ENCODE measurements around the gene CEND1. TPM values are rescaled to one million over a fixed set of nuclear protein-coding genes. Genes with fewer than 3 reads are reported as not detected.

Gene CEND1
- total and polyA plus RNA-seq, 2 of the 13 experiments (the other 11 are each of a cell fraction or from before 2014, with no cell fraction given): not detected

DNA sequence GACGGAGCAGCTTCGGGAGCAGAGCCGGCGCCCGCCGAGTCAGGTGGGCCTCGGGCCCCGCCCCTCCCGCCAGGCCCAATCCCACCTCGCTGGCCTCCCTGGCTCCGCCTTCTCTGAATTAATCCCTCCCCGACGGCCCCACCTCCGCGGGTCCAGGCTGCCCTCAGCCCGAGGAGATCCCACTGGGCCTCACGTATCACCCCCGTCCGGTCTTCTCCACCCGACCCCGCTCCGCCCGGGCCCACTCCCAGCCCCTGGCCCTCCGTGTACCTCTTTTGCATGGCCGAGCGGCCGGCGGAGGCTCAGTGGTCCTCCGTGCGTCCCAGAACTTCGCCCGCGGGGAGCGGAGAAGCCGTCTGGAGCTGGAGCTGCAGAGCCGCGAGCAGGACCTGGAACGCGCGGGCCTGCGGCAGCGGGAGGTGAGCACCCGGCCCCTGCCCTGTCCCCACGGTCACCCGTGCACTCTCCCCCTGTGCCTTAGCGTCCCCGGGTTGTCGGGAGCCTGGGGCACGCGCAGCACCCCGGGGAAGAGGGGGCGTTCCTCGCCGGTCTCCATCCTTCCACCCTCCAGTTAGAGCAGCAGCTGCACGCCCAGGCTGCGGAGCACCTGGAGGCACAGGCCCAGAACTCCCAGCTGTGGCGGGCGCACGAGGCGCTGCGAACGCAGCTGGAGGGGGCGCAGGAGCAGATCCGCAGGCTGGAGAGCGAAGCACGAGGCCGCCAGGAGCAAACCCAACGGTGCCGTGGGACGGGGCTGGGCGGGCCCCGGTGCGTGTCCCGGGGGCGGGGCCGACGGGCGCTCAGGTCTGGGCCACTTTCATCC lies 40.6 kb upstream of the CEND1 start:
- Histone ChIP-seq H3K27me3 (ENCODE audit: control insufficient read depth in 1 of 2, insufficient read depth in 2 of 2, low read length in 2 of 2) (no peaks in the 10 kb centered on the region), H3K4me1 (ENCODE audit: insufficient read depth, low read length) (peaks cover 79% of the 10 kb centered on the region), H3K9me3 (ENCODE audit: low read length) (no peaks in the 10 kb centered on the region), H3K79me2 (ENCODE audit: insufficient read depth, low read length) (peaks cover 11% of the 10 kb centered on the region), H3K27ac (ENCODE audit: extremely low read length, insufficient read depth, low read length) (no peak overlapping the region), H3K36me3 (replicated peaks in 1 of 2; ENCODE audit: control insufficient read depth in 1 of 2, insufficient read depth in 2 of 2, low read length in 2 of 2) (no peaks in the 10 kb centered on the region), H4K20me1 (ENCODE audit: insufficient read depth, low read length) (peaks cover 7% of the 10 kb centered on the region; the same call in 1 of the 2 replicates), H3K4me3 (replicated peaks in 1 of 3; ENCODE audit: insufficient read depth in 1 of 3, low read depth in 2 of 3, low read length in 3 of 3) (peak overlapping the region; percentile 28 to 75 (median 49)), H3K4me2 (ENCODE audit: low read depth, low read length) (peak overlapping the region; percentile 78), H3K9ac (ENCODE audit: insufficient read depth, low read depth, low read length) (peak overlapping the region; percentile 37), H2AFZ (ENCODE audit: low read length) (no peak overlapping the region)
- intact Hi-C loops (cut with micrococcal nuclease; ENCODE audit: unreplicated experiment) (no loop called here), in situ Hi-C loops (cut with HindIII; ENCODE audit: extremely low pct_ligation_motif_present, low pct_unique_long_range_greater_than_20kb) (no loop called here)
- ChIA-PET POLR2A (interaction anchor here (1.0 to 16.1 kb wide), 4 partner anchors 11 to 54 kb away, joined by 3 to 264 read pairs (median 80); partner anchors contain the start of genes PNPLA2, POLR2L, RPLP2 and TSPAN4), CTCF (ENCODE audit: low intra/inter-chr PET ratio, low total read pairs) (no interaction called here)
- no TSS peak for BruUV-seq (replicated peaks)
- WGBS (ENCODE audit: low lambda C conversion rate): 1% methylated on average over 15 of the region's 78 CpGs
- FAIRE-seq (peak; percentile 49), ATAC-seq (peak; percentile 58), DNase-seq (ENCODE audit: low spot score) (peak; percentile 74)
- TF ChIP-seq FOXM1 (CRISPR knock-in tag; IDR thresholded peaks at IDR 0.05) (no peak), TAF15 (IDR thresholded peaks at IDR 0.05; ENCODE audit: low read depth, low read length, poor library complexity, severe bottlenecking) (no peak), ZNF607 (CRISPR knock-in tag; IDR thresholded peaks at IDR 0.05; ENCODE audit: borderline replicate concordance) (no peak), HMG20A (CRISPR knock-in tag; IDR thresholded peaks at IDR 0.05; ENCODE audit: borderline replicate concordance) (no peak), ZNF331 (CRISPR knock-in tag; IDR thresholded peaks at IDR 0.05) (no peak), HMGA1 (CRISPR knock-in tag; conservative IDR thresholded peaks at IDR 0.05) (no peak), NCOA2 (CRISPR knock-in tag; IDR thresholded peaks at IDR 0.05) (no peak), U2AF2 (IDR thresholded peaks at IDR 0.05; ENCODE audit: low read depth, low read length) (no peak), ZNF12 (CRISPR knock-in tag; IDR thresholded peaks at IDR 0.05) (no peak), CENPT (CRISPR knock-in tag; IDR thresholded peaks at IDR 0.05; ENCODE audit: low read depth) (no peak), DZIP1 (CRISPR knock-in tag; IDR thresholded peaks at IDR 0.05) (peak; percentile 92), IKZF4 (CRISPR knock-in tag; IDR thresholded peaks at IDR 0.05; ENCODE audit: borderline replicate concordance, low read depth, not compliant biosample characterization) (no peak), ZNF747 (CRISPR knock-in tag; IDR thresholded peaks at IDR 0.05; ENCODE audit: borderline replicate concordance) (peak; percentile 58; the same call in 1 of the 2 replicates), ZNF333 (CRISPR knock-in tag; IDR thresholded peaks at IDR 0.05; ENCODE audit: borderline replicate concordance) (no peak), ZBTB8A (CRISPR knock-in tag; IDR thresholded peaks at IDR 0.05; ENCODE audit: borderline replicate concordance, low read depth) (no peak)
- TF ChIP-seq, protein P1, sequence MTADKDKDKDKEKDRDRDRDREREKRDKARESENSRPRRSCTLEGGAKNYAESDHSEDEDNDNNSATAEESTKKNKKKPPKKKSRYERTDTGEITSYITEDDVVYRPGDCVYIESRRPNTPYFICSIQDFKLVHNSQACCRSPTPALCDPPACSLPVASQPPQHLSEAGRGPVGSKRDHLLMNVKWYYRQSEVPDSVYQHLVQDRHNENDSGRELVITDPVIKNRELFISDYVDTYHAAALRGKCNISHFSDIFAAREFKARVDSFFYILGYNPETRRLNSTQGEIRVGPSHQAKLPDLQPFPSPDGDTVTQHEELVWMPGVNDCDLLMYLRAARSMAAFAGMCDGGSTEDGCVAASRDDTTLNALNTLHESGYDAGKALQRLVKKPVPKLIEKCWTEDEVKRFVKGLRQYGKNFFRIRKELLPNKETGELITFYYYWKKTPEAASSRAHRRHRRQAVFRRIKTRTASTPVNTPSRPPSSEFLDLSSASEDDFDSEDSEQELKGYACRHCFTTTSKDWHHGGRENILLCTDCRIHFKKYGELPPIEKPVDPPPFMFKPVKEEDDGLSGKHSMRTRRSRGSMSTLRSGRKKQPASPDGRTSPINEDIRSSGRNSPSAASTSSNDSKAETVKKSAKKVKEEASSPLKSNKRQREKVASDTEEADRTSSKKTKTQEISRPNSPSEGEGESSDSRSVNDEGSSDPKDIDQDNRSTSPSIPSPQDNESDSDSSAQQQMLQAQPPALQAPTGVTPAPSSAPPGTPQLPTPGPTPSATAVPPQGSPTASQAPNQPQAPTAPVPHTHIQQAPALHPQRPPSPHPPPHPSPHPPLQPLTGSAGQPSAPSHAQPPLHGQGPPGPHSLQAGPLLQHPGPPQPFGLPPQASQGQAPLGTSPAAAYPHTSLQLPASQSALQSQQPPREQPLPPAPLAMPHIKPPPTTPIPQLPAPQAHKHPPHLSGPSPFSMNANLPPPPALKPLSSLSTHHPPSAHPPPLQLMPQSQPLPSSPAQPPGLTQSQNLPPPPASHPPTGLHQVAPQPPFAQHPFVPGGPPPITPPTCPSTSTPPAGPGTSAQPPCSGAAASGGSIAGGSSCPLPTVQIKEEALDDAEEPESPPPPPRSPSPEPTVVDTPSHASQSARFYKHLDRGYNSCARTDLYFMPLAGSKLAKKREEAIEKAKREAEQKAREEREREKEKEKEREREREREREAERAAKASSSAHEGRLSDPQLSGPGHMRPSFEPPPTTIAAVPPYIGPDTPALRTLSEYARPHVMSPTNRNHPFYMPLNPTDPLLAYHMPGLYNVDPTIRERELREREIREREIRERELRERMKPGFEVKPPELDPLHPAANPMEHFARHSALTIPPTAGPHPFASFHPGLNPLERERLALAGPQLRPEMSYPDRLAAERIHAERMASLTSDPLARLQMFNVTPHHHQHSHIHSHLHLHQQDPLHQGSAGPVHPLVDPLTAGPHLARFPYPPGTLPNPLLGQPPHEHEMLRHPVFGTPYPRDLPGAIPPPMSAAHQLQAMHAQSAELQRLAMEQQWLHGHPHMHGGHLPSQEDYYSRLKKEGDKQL (CRISPR knock-in tag; IDR thresholded peaks at IDR 0.05; ENCODE audit: low read depth): no peak

Data from HepG2 (cell line).